ENCODE measurements around the gene NLE1. TPM values are rescaled to one million over a fixed set of nuclear protein-coding genes. Genes with fewer than 3 reads are reported as not detected.

The NLE1 gene
- total and polyA plus RNA-seq, 4 donors: 2.1 to 7.7 (median 5.8) TPM

DNA sequence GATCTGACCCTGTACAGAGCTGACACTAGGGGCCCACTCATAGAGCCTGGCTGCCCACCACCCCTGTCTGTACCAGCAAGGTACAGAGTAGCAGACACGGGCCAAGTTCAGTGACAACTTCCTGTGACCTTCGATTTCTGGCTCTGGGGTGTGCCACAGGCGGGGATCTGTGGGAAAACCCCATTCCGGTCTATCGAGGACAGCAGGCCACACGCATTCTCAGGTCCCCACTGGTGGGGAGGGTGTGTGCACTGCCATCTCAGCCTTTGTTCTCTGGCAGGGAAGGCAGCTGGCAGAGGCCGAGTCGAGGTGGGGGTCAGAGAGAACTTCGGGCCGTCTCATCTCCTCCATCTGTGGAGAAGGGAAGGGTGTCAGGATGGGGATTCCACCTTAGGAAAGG is 10.0 kb downstream of the NLE1 start (continued):
- no peak for TF ChIP-seq GABPA (IDR thresholded peaks at IDR 0.05 in 1 of 2, conservative IDR thresholded peaks at IDR 0.05 in 1 of 2)
- no peak for TF ChIP-seq RAD21 (IDR thresholded peaks at IDR 0.05)
- TF ChIP-seq FOXA1 (IDR thresholded peaks at IDR 0.05): no peak
- TF ChIP-seq TAF1 (conservative IDR thresholded peaks at IDR 0.05): no peak
- no peak for TF ChIP-seq JUND (IDR thresholded peaks at IDR 0.05)
- TF ChIP-seq EGR1 (IDR thresholded peaks at IDR 0.05; ENCODE audit: low read depth in 2 of 2): no peak
- TF ChIP-seq, protein P1, sequence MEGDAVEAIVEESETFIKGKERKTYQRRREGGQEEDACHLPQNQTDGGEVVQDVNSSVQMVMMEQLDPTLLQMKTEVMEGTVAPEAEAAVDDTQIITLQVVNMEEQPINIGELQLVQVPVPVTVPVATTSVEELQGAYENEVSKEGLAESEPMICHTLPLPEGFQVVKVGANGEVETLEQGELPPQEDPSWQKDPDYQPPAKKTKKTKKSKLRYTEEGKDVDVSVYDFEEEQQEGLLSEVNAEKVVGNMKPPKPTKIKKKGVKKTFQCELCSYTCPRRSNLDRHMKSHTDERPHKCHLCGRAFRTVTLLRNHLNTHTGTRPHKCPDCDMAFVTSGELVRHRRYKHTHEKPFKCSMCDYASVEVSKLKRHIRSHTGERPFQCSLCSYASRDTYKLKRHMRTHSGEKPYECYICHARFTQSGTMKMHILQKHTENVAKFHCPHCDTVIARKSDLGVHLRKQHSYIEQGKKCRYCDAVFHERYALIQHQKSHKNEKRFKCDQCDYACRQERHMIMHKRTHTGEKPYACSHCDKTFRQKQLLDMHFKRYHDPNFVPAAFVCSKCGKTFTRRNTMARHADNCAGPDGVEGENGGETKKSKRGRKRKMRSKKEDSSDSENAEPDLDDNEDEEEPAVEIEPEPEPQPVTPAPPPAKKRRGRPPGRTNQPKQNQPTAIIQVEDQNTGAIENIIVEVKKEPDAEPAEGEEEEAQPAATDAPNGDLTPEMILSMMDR (IDR thresholded peaks at IDR 0.05; ENCODE audit: low read depth, low read length, missing input control): no peak

DNA sequence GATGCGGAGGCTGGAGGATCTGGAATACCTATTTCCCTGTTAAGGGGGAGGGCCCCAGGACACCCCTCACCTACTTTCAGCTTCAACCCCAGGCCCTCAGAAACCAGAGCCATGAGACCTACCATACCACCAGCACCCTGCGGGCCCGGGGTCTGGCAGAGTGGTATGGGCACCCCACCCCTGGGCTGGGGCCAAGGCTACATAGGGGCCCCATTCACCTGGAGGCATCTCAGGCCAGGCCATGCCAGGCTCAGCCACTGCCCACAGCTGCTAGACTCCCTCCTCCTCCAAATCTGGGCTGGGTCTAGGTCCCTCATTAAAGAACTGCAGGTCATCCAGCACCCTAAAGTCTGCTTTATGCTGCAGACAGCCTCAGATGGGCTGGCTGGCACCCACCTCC is 11.7 kb downstream of the NLE1 start:
- WGBS: over 99% methylated on average over 3 of the region's 3 CpGs
- Histone ChIP-seq H3K27me3 (ENCODE audit: control insufficient read depth in 4 of 4, insufficient read depth in 4 of 4, low read length in 3 of 4) (no peaks in the 10 kb centered on the region), H3K4me3 (ENCODE audit: low read depth in 1 of 3, low read length in 3 of 3) (no peak overlapping the region), H3K27ac (ENCODE audit: low read depth in 1 of 2, low read length in 2 of 2) (no peak overlapping the region), H3K36me3 (ENCODE audit: control insufficient read depth in 4 of 4, insufficient read depth in 3 of 4, low read depth in 1 of 4, low read length in 3 of 4) (peaks cover 8 to 45% (median 24%) of the 10 kb centered on the region in 4 donors), H3K9ac (ENCODE audit: low read depth in 1 of 2, low read length in 2 of 2) (no peak overlapping the region), H3K9me3 (ENCODE audit: control insufficient read depth in 4 of 4, low read length in 3 of 4) (no peaks in the 10 kb centered on the region), H3K4me1 (ENCODE audit: control insufficient read depth in 4 of 4, insufficient read depth in 4 of 4, low read length in 3 of 4) (peaks cover 0 to 6% (median 0%) of the 10 kb centered on the region in 4 donors)
- DNase-seq (ENCODE audit: low spot score): no peak
- TF ChIP-seq YY1 (IDR thresholded peaks at IDR 0.05) (no peak), JUND (IDR thresholded peaks at IDR 0.05) (no peak), RXRA (IDR thresholded peaks at IDR 0.05) (no peak), FOXA2 (IDR thresholded peaks at IDR 0.05) (no peak), FOXA1 (IDR thresholded peaks at IDR 0.05) (no peak)

DNA sequence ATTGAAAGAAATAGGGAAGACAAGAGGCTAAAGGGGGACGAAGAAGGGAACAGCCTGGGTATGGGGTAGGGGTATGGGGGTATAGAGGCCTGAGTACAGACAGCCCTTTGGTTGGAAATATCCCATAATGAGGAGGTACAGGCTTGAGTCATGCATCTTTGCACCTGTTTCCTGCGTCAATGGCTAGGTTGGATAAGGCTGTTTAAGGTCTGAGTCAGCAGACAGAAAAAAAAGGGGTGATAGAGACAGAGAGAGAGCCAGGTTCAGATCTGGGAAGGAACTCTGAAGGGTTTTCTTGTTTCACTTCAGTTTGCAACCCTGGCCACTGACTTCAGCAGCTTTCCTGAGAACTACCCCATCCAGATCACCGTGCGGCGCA is 12.1 kb downstream of the NLE1 start:
- Histone ChIP-seq H3K4me1 (ENCODE audit: control insufficient read depth in 4 of 4, insufficient read depth in 4 of 4, low read length in 3 of 4) (peaks cover 0 to 6% (median 0%) of the 10 kb centered on the region in 4 donors), H3K9me3 (ENCODE audit: control insufficient read depth in 4 of 4, low read length in 3 of 4) (no peaks in the 10 kb centered on the region), H3K27ac (ENCODE audit: low read depth in 1 of 2, low read length in 2 of 2) (no peak overlapping the region), H3K36me3 (ENCODE audit: control insufficient read depth in 4 of 4, insufficient read depth in 3 of 4, low read depth in 1 of 4, low read length in 3 of 4) (peaks cover 6 to 40% (median 20%) of the 10 kb centered on the region in 4 donors), H3K9ac (ENCODE audit: low read depth in 1 of 2, low read length in 2 of 2) (no peak overlapping the region), H3K27me3 (ENCODE audit: control insufficient read depth in 4 of 4, insufficient read depth in 4 of 4, low read length in 3 of 4) (no peaks in the 10 kb centered on the region), H3K4me3 (ENCODE audit: low read depth in 1 of 3, low read length in 3 of 3) (no peak overlapping the region)
- DNase-seq (ENCODE audit: low spot score): no peak
- TF ChIP-seq NR2F2 (IDR thresholded peaks at IDR 0.05) (no peak), RAD21 (IDR thresholded peaks at IDR 0.05) (no peak), TAF1 (conservative IDR thresholded peaks at IDR 0.05) (no peak), HNF4G (IDR thresholded peaks at IDR 0.05) (no peak)
- TF ChIP-seq, protein P1 (IDR thresholded peaks at IDR 0.05; ENCODE audit: low read depth, low read length, missing input control): no peak
- TF ChIP-seq, protein P2, sequence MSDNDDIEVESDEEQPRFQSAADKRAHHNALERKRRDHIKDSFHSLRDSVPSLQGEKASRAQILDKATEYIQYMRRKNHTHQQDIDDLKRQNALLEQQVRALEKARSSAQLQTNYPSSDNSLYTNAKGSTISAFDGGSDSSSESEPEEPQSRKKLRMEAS (IDR thresholded peaks at IDR 0.05): no peak
- TF ChIP-seq, protein P3, sequence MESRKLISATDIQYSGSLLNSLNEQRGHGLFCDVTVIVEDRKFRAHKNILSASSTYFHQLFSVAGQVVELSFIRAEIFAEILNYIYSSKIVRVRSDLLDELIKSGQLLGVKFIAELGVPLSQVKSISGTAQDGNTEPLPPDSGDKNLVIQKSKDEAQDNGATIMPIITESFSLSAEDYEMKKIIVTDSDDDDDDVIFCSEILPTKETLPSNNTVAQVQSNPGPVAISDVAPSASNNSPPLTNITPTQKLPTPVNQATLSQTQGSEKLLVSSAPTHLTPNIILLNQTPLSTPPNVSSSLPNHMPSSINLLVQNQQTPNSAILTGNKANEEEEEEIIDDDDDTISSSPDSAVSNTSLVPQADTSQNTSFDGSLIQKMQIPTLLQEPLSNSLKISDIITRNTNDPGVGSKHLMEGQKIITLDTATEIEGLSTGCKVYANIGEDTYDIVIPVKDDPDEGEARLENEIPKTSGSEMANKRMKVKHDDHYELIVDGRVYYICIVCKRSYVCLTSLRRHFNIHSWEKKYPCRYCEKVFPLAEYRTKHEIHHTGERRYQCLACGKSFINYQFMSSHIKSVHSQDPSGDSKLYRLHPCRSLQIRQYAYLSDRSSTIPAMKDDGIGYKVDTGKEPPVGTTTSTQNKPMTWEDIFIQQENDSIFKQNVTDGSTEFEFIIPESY (IDR thresholded peaks at IDR 0.05): no peak
- TF ChIP-seq, protein P4, sequence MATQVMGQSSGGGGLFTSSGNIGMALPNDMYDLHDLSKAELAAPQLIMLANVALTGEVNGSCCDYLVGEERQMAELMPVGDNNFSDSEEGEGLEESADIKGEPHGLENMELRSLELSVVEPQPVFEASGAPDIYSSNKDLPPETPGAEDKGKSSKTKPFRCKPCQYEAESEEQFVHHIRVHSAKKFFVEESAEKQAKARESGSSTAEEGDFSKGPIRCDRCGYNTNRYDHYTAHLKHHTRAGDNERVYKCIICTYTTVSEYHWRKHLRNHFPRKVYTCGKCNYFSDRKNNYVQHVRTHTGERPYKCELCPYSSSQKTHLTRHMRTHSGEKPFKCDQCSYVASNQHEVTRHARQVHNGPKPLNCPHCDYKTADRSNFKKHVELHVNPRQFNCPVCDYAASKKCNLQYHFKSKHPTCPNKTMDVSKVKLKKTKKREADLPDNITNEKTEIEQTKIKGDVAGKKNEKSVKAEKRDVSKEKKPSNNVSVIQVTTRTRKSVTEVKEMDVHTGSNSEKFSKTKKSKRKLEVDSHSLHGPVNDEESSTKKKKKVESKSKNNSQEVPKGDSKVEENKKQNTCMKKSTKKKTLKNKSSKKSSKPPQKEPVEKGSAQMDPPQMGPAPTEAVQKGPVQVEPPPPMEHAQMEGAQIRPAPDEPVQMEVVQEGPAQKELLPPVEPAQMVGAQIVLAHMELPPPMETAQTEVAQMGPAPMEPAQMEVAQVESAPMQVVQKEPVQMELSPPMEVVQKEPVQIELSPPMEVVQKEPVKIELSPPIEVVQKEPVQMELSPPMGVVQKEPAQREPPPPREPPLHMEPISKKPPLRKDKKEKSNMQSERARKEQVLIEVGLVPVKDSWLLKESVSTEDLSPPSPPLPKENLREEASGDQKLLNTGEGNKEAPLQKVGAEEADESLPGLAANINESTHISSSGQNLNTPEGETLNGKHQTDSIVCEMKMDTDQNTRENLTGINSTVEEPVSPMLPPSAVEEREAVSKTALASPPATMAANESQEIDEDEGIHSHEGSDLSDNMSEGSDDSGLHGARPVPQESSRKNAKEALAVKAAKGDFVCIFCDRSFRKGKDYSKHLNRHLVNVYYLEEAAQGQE (IDR thresholded peaks at IDR 0.05): no peak
- WGBS: 94% methylated on average over 5 of the region's 5 CpGs

Data from liver (tissue), 9 donors.